ENCODE results near the gene RNASE12.
"Not testable (repeated sequence)": the region's sequence is repeated elsewhere in the genome, so short reads cannot be mapped to it uniquely, and the experiment has no call there.

The RNASE12 gene

DNA sequence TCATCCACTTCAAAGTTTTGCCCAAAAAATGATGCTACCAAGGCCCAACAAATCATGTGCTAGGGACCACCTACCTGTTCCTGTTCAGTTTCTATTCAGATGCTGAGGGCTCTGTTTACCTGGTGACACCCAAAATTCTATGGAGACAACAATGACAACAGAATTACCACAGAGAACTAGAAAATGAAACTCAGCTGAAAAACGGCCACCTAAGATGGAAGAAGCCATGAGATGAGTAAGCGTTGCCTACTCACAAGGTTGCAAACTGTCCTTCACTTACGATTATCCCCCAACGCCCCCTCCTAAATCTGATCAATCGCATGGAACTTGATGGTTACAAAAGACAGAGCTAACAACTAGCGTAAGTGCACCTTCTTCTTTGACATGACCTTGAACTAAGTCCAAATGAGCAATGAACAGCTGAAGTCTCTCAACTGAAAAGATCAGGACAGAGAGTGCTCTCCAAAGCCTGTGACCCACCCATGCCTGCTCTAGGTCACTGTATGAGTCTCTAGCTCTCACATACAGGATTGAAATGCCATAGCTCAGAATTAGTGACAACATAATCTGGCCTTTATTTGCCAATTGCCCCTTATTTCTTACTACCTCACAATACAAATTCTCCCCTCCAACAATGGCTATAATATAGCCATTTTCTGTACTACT lies 3.6 kb downstream of the RNASE12 start, which contains the start of gene RNASE11:
RNASE11 (minus strand) TSS at position 513 of the 666 bp plus-strand sequence.
- no peak for DNase-seq
- intact Hi-C loops (cut with DNase I) = no loop called here

DNA sequence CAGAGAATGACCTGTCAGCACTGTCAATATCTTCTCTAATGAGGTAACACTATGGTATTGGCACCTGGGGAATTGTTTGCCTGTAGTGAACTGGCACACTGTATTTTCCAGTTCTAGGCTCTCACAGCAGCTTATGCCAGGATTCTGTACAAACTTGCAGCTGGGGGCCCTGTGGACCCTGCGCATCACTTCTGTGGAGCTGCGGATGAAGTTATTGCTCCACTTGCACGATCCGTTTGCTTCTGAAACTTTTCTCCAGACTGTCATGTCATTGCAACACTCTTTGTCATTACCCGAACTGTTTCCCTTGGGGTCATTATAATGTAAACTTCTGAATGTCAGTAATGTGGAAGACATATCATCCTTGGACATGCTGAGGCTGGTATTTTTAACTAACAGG lies 7.3 kb downstream of the RNASE12 start:
- intact Hi-C loops (cut with DNase I) = no loop called here
- no peak for DNase-seq

- intact Hi-C loops (cut with DNase I) = no loop called here
These were observed 8.0 kb downstream of the RNASE12 start for GRCh38 chr14:20583142-20583541.

DNA sequence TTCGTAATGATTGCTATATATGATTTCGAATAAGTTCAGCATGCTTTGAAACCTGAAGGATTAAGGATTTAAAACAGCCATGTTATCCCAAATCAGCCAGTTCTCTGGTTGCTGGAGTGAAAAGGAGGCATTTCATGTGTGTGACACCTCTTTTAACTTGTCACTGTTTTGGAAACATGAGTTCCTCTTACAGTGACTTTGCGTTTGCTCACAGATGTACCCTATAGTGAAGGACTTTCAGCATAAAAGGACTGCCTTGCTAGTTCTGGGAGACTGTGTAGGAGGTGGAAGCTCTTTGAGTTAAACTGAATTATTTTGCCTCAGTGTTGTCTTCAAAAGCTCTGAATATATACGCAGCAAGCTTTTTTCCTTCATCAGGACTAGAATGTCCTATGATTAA lies 10.9 kb downstream of the RNASE12 start:
- no peak for DNase-seq
- intact Hi-C loops (cut with DNase I) = no loop called here

More at GRCh38 chr14:20583142-20583541, 8.0 kb downstream of the RNASE12 start:
- no peak for DNase-seq

- DNase-seq = no peak
- intact Hi-C loops (cut with DNase I) = no loop called here
These were observed 12.2 kb downstream of the RNASE12 start for GRCh38 chr14:20578784-20579502.

- no peak for DNase-seq
- intact Hi-C loops (cut with DNase I) = no loop called here
These were observed 12.9 kb downstream of the RNASE12 start for GRCh38 chr14:20578325-20578724.

DNA sequence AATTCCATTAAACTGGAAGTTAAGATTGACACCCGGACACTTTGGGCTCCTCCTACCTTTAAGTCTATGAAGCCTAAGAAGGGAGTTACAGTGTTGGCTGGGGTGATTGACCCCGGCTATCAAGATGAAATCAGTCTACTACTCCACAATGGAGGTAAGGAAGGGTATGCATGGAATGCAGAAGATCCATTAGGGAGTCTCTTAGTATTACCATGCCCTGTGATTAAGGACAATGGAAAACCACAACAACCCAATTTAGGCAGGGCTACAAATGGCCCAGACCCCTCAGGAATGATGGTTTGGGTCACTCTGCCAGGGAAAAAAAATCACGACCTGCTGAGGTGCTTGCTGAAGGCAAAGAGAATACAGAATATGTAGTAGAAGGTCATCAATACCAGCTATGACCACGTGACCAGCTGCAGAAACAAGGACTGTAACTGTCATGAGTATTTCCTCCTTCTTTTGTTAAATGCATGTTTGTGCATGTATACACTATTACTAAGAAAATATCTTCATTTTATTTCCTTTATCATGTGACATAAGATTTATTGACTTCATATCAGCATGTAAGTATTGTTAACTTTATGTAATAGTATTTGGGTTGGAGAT lies 18.7 kb downstream of the RNASE12 start:
- intact Hi-C loops (cut with DNase I); DNase-seq: not testable (repeated sequence)

GRCh38 chr14:20570720-20571119 lies 20.5 kb downstream of the RNASE12 start:
- intact Hi-C loops (cut with DNase I); DNase-seq: not testable (repeated sequence)

- DNase-seq; intact Hi-C loops (cut with DNase I): not testable (repeated sequence)
These were observed 21.3 kb downstream of the RNASE12 start for GRCh38 chr14:20569865-20570264.

DNA sequence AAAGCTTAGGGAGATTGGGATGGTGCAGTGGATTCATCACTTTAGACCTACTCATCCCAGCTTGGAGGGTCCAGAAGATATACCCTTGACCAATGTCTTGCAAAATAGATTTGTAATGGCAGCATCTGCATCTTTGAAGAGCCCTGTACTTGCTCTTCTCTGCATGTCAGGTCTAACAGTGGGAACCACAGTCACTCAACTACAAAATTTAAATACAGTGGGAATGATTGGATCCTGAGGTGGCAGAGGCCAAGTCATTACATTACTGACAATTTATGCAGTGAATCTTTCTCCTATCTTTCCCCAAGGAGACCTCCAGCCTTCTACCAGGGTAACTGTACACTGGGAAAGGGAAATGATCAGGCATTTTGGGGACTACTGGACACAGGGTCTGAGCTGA lies 22.1 kb downstream of the RNASE12 start:
- intact Hi-C loops (cut with DNase I) = no loop called here
- no peak for DNase-seq

- intact Hi-C loops (cut with DNase I) = no loop called here
- DNase-seq = no peak
These were observed 22.8 kb downstream of the RNASE12 start for GRCh38 chr14:20568393-20568792.

GRCh38 chr14:20567199-20567598 lies 24.0 kb downstream of the RNASE12 start:
- intact Hi-C loops (cut with DNase I); DNase-seq: not testable (repeated sequence)

- DNase-seq = no peak
- intact Hi-C loops (cut with DNase I) = no loop called here
These were observed 26.6 kb downstream of the RNASE12 start for GRCh38 chr14:20564501-20564997.

DNA sequence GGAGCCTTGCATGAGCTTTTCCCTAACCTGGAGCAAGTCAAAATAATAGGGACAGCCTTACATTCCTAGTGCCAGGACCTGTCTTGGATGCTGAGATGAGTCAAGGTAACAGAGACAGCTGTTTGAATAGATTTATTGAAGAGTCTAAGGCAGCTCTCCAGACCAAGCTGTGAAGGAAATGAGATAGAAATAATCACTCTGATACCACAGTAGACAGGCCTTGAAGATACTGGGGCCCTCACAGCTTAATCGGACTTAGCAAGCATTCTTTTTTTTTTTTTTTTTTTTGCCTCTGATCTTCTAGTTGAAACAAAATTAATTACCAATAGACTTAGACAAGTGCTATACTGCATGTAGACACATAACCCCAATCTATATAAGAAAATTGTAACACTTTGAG lies 27.2 kb downstream of the RNASE12 start:
- intact Hi-C loops (cut with DNase I) = no loop called here
- no peak for DNase-seq

DNA sequence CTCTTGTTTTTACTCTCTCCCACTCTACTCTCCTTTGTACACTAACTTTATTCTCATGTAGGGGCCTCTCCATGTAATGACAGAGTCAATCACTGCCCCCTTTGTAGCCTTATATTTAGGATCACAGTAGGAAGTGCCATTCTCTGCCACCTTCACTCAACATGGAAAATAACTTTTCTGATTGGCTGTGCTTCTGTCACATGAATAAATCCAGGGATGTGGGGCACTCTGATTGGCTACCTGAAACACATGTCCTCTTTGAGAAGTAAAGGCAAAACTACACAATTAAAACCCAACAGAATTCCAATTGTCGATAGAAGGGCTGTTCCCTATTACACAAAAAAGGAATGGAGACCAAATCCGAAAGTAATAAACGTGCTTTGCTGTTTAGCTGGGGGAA lies 30.2 kb downstream of the RNASE12 start, which contains the start of gene RNASE9:
RNASE9 (minus strand) TSS at position 87 of the 400 bp plus-strand sequence.
- intact Hi-C loops (cut with DNase I) = no loop called here
- no peak for DNase-seq

GRCh38 chr14:20559461-20559904 lies 31.7 kb downstream of the RNASE12 start:
- intact Hi-C loops (cut with DNase I) = no loop called here
- DNase-seq = no peak

- intact Hi-C loops (cut with DNase I) = no loop called here
- no peak for DNase-seq
These were observed 34.0 kb downstream of the RNASE12 start for GRCh38 chr14:20557212-20557542.

- intact Hi-C loops (cut with DNase I) = no loop called here
- DNase-seq = no peak
These were observed 34.5 kb downstream of the RNASE12 start for GRCh38 chr14:20556500-20557211.

DNA sequence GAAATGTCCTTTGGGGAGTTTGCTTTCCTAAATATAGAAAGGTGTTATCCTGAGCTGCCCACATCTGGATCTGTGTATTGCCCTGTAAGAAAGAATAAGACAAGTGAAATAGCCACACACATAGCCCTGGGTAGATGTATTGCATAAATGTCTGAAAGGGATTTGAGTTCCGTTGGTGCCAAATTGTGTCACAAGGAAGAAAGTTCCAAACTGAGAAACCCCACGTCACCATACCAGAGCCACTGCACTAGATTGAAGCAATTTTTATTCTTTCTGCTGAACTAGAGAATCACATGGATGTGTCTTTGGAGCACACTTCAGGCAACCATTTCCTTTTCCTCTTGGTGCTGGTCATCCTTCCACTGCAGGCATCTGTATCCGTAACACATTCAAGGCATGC lies 35.3 kb downstream of the RNASE12 start:
- intact Hi-C loops (cut with DNase I) = no loop called here
- DNase-seq = no peak

GRCh38 chr14:20553024-20553423 lies 38.2 kb downstream of the RNASE12 start:
- no peak for DNase-seq
- intact Hi-C loops (cut with DNase I) = no loop called here

DNA sequence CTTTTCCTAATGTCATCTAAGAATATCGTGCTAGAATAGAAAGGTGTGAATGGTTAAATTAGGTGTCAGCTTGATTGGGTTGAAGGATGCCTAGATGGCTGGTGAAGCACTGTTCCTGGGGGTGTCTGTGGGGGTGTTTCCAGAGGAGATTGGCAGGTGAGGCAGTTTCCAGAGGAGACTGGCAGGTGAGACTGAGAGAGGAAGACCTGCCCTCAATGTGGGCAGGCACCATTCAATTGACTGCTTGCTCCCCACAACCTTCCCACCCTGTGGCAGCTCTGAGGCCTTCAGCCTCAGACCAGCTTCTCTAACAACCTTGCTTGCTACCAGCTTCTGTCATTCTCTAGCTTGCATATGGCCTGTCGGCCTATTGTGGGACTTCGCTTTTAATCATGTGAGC lies 39.6 kb downstream of the RNASE12 start:
- intact Hi-C loops (cut with DNase I) = no loop called here
- no peak for DNase-seq

All from posterior cingulate gyrus (tissue), 11 donors.